8988T (cell line): ENCODE data around the gene CISTR.
A peak's percentile ranks its signal among the peaks of the same experiment; 100 is the strongest.
"Not testable (repeated sequence)": the region's sequence is repeated elsewhere in the genome, so short reads cannot be mapped to it uniquely, and the experiment has no call there.

Experiments used
- DNase-seq: peaks from one replicate; pipeline ENCODE4 v3.0.0; 2011

Gene CISTR

DNA sequence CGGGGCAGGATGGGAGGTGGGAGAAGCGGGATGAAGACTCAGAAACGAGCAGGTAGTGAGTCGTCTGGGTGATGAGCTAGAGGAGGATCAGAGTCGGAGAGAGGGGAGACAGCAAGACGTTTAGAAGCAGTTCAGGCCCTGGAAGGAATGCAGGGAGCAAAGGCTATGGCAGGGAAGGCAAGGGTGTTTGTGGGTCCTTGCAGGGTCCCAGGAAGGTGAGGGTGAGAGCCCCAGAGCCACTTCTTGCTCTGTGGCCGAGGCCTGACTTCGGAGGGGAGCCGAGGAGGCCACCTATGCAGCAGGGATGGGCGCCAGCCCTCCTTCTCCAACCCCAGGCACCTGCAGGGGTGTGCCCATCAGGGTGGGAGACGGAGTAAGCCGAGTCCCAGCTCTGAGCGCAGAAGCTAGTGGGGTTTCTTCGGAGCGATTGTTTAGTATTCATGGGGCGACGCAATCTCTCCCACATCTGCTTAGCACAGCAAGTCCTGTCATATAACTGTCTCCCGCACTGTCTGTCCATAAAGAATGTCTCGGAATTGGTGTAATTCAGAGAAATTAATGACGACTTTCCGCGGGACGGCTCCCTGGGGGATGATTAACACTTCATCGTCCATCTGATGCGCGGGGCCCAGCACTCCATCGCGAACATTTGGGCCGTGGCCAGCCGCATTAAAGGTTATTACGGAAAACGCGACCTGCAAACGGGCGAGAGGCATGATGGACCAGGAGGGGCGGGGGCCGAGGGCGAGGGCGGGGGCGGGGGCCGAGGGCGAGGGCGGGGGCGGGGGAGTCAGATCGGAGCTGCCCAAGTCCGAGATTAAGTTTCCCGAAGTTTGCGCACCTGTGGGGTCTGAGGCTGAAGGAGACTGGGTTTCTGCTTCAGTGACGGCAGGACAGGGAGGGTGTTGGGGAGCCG, 12.3 kb downstream of the CISTR start:
- DNase-seq, result no peak

DNA sequence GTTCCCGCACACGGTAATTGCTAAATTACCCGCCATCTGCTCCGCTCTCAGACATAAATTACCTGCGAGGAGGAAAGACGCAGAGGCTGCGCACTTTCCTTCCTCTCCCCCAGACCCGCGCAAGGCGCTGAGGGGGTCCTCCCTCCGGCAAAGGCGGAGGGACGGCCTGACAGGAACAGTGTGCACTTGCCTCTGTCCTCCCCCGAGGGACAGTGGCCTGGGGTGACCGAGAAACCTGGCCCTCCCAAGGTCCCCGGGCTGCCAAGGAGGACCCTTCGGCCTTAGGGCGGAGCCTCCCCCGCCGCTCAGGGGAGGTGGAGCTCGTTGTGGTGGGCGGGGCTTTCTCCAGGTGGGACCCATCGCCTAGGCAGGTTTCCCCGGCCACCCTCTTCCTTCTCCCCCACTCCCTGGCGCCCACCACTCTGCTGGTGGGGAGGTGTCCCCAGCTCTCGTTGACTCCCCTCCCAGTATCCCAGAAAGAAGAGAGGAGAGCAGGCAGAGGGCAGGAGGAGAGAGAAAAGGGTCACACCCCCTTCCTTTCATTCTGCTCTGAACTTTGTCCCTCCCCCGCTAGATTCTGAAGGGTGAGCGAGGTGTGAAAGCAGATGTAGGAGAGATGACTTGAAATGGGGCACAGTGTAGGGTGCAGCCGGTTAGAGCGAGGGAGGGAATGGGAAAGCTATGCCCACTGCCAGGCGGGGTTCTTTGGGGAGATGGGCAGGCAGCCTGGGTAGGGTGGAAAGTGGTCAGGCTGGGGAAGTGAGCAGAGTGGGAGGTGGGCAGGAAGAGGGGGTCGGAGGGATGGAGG, 13.2 kb downstream of the CISTR start:
- DNase-seq, result no peak

DNA sequence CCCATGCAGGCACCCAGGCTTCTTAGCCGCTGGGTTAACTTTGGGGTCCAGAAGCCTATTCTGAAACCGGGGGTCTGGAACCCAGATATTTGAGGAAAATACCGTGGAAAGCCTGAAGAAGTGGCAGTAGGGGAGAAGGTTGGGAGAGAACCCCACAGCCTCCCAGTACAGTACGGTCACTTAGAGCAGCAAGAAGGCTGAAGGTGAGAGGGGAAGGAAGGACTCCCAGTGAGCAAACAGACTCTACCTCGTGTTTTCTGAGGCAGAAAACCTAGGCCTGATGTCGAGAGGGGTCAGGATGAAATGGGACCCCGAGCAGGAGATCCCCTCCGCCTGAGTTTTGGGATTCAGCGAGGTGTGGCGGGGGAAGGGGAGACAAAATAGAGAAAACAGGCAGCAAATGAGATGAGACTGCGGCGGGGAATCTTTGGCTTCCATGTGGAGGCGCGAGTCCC, 13.8 kb downstream of the CISTR start:
- DNase-seq, result no peak

DNA sequence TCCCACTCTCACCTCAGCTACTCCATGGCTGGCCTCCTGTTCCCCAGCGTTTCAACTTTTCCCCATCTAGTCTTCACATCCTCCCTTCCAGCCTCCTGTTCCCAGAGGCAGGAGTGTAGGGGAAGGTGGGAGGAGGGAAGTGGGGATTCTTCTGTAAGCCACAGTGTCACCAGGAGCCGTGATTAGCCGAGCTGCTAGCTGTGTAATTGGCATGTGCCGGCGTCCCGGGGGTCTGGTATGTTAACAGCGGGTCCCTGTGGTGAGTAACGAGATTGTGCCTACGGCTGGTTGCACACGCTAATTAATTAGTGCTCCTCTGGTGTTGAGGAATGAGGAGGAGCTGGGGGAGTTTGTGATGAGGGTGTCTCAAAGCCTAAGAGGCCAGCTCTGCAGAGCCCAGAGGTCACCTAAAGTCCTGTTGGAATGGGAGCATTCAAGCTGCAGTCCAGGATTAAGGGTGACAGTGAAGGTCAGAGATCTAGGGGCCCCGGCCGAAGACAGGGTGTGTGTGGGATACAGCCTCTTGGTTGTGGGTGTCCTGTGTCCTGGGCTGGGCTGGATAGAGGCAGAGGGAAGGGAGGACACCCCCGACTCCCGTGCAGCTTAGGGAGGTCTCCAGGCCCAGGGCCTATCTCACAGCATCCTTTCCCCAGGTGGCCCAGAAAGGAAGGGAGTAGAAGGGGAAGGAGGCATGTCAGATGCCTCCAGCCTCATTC, 14.5 kb downstream of the CISTR start:
- no peak for DNase-seq

DNA sequence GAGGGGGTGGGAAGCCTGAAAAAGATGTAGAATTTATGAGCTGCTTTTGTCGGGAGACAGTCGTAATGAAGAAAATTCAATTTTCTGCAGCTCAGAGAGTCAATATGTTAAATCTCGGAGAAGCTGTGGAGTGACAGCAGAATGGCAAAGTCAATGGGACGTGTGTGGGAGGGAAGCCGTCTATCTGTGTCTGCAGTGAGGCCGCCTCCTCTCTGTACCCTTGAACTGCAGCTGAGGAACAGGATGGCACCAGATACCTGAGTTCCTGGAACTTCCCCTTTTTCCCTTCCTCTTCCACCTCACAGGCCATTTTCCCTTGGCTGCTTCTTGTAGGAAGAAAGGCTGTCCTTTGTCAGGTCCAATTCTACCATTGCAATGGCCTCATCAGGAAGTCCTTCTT, 15.2 kb downstream of the CISTR start:
- no peak for DNase-seq

DNA sequence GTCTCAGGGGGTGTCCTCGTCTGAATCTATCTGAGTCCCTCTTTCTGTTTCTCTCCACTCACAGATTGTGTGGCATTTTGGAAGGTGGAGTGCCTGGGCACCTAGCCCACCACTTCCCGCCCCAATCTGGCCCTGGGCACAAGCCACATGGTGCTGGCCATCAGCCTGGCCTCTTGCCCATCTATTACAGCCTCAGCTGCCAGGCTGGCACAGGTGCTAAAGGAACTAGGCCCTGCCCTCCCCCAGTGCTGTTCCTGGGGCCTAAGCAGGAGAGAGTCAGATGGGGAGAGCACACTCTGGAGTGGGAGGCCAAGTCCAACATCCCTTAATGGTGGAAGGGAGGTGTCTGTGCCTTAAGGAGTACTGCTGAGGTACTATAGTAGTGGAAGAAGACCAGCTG, 16.2 kb downstream of the CISTR start:
- no peak for DNase-seq

DNA sequence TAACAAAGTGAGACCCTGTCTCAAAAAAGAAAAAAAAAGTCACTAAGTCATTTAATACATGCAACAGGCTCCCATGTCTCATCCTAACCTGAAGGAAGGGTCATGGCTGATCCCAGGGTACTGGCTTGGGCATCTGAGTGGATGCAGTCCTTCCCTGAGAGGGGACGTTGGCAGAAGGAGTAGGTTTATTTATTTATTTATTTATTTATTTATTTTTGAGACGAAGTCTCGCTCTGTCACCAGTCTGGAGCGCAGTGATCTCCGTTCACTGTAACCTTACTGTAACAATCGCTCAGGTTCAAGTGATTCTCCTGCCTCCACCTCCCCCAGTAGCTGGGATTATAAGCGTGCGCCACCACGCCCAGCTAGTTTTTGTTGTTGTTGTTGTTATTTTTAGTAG, 17.4 kb downstream of the CISTR start:
- DNase-seq, result no peak

DNA sequence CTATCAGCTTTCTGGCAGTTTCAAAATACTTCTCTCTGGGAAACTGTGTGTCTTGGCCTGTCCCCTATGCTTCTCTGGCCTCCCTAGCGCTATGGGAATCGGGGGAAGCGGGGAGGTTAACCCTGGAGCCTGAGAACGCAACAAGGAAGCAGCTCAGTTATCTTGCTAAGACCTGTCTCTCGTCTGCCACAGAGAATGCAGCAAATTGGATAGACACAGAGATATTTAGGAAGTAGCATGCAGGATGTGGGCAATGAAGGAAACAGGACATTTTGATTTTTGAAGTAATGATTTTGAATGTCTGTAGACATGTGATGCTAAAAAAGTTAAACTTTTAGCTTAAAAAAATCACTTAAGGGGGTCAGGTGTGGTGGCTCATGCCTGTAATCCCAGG, 18.0 kb downstream of the CISTR start:
- DNase-seq, result no peak

DNA sequence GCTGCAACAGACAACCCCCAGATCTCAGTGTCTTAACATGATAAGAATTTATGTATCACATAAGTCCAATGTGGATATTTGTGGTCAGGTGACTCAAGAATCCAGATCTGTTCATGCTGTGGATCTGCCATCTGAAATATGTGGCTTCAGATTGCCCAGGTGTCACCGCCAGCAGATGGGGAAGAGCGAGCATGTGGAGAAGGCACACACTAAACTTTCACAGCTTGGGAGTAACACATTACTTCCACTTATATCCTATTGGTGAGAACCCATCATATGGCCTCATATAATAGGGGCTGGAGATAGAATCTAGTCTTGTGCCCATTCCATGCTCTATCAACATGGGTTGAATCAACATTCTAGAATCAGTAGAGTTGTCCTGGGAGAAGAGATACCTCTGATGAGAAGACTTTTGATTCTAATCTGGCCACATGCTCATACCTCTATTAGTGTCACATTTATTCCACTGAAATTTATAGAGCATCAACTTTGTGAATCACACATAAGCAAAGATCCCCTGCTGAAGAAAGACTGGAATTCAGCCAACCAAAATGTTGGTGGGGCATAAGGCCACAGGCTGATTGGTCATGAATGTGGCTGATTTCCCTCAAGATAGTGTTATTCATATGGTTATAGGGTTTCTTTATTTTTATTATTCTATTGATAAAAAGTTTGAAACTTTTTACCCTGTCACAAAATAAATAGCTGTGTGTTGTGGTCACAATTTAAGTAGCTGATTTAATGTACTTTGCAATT, 18.6 kb downstream of the CISTR start:
- DNase-seq, result no peak

DNA sequence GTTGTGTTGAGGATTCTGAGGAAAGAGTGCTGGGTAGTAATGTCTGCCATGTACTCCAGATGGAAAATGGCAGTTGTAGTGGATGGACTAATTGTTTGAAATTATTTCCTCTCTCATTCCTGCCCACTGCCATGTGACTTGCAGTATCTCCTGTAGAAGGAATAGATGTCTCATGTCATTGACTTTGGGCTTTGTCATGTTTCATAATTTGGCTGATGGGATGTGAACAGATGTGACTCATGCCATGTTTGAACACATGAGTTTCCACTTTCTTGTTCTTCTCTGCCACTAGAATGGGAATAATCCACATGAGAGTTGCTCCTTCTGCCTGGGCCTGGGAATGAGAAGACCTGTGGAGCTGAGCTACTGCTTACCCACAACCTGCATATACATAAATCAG, 22.1 kb downstream of the CISTR start:
- DNase-seq, result no peak

DNA sequence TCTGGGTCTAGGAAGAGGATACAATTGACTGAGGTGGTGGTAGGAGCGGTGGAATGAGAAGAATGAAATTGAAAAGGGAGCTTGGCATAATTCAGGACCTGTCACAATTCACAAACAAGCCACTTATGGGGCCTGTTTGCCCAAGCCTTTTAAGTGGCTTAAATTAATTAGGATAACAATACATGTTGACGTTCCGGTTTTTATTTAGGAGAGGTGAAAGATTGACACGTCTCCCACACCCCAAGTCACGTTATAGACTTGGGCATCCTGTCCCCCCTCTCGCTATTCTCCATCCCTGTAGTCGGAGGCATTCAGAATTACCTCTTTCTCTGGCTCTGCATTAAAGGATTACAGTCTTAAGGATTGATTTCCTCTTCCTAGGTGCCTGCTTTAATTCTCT, 23.6 kb downstream of the CISTR start:
- DNase-seq, result no peak

DNA sequence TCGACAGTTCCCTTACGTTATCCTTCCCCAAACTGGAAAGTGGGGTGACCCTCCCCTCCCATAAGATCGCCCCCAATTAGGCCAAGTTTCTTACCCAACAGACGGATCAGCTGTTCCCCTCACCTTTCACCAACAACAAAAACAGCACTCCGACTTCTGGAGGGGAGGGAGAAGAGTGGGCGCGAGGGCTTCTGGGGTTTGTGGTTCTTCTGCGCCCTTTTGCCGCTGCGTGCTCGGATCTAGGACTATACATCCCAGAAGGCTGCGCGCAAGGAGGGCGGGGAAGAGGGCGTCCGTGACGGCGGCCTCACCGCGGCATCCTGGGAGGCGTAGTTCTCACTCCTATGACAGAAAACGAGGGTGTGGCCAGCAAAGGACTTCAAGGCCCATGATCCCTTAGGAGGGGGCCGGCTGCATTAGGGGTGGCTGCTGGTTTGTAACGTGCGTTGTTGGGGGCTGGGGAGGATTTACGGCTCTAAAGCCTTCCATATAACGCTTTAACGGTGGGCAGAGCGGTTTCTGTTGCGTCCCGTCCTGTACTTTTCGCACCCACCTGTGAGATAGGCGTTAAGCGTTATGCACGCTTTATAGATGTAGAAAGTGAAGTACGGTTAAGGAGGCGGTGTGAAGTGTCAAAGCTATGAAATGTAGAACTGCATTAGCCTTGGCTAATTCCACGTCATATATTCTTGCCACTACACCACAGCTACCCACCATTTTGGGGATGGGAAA, 24.3 kb downstream of the CISTR start, which contains the start of gene CALCOCO1:
Gene CALCOCO1 (minus strand): TSS at position 143 of the 732 bp plus-strand sequence. CDS start 2,210 bp downstream, outside the sequence.
- peak; percentile 90 for DNase-seq

DNA sequence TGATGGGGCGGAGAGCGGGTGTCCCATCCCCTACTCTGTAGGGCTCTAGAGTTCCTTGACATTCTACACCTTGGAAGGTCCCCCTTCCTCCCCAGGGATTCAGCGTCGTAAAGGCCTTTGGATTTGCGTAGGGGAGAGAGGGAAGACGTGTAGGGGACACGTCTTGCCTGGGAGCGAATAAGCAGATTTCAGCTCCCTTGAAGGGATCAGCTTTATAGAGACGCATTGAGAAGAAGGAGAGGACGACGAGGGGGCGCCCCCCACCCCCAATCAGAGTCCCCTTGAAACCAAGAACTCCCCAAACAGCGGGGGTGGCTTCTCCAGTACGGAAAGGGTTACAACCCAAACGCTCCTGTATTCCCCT, 24.9 kb downstream of the CISTR start:
- DNase-seq, result no peak

DNA sequence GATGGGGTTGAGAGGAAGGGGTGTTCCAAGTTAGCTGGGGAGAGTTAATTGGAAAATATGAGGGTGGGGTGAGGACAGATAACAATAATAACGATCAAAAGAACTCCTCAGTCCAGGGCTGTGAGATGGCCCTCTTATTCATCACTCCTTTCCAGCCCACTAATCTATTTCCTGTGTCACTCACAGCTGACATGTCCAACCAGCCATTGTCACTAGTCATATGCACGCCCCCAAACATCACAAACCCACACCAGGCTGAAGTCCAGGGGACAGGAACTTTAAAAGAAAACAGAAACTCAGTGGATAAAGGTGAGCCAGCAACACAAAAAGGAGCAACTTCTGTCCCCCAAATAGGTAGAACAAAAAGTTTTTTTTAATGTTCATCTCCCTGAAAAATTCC, 25.4 kb downstream of the CISTR start:
- no peak for DNase-seq

DNA sequence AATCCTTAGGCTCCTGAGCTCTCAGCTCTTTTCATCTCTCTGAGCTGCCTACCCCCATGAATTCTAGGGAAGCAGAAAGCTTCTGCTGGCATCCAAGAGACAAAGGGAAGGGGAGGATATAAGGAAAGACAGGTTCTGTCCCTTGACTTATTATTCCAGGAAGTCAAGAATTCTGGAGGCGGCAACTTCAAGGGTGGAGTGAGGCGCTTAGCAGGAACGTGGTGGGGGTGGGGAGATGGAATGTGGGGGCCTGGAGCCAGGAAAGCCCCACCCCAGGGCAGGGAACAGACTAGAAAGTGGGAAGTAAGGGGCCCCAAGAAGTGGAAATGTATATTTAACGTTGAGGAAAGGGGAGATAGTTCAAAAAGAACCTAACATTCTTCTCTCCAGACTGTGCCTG, 26.0 kb downstream of the CISTR start:
- DNase-seq, result no peak

DNA sequence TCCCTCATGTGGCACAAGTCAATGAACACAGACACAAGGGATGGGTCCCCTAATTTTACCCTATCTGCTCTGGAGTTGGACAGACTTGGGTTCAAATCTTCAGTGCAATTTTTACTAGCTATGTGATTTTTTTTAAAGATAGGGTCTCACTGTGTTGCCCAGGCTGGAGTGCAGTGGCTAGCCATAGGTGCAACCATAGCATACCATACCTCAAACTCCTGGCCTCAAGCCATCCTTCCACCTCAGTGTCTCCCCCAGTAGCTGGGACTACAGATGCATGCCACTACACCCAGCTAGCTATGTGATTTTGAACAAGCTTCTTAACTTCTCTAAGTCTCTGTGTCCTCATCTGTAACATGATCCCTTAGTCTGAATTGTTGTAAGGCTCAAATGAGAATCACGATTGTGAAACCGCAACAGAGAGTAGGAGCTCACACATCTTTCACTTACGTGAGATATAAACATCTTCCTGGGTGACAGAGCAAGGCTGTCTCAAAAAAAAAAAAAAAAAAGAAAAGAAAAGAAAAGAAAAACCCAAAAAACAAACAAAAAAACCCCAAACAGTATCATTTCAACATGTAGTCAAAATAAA, 29.2 kb downstream of the CISTR start:
- DNase-seq, result no peak

DNA sequence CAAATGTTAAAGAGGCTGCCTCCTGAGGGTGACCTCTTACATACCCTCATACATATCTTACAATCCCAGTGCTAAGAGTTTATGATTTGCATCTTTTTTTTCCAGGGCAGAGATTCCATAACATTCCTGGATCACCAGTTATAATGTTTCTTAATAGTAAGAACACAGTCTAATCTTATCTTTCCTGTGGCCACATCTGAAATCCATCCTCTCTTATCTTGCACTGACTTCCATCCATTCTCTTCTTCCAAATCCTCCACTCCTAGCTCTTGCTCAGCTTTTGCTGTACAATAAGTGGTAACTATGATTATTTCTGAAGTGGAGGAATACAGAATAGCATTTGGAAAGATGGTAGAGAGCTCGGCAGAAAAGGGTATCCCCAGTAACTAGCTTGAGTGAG, 30.8 kb downstream of the CISTR start:
- DNase-seq, result no peak

DNA sequence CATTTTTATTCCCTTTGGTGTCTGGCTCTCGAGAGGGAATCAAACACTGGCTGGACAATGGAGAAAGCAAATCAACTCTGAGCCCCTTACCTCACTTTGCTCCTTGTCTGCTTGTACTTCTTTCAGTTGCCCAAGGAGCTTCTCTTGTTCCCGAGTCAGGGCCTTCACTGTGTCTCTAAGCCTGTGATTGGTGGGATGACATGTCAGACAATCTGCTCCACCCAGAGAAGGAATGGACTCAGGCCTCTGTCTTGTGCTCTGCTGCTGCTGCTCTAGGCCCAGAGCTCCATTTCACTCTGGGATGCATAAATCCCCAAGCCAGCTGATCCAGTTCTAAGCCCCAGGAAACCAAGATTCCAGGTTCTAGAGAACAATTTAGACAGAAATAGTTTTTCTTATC, 32.1 kb downstream of the CISTR start:
- no peak for DNase-seq

DNA sequence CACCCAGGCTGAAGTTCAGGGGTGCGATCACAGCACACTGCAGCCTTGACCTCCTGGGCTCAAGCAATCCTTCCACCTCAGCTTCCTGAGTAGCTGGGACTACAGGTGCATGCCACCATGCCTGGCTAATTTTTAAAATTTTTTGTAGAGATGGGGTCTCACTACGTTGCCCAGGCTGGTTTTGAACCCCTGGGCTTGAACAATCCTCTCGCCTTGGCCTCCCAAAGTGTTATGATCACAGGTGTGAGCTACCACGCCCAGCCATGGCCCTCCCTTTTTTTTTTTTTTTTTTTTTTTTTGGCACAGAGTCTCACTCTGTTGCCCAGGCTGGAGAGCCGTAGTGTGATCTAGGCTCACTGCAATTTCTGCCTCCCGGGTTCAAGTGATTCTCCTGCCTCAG, 33.2 kb downstream of the CISTR start:
- DNase-seq, result not testable (repeated sequence)

DNA sequence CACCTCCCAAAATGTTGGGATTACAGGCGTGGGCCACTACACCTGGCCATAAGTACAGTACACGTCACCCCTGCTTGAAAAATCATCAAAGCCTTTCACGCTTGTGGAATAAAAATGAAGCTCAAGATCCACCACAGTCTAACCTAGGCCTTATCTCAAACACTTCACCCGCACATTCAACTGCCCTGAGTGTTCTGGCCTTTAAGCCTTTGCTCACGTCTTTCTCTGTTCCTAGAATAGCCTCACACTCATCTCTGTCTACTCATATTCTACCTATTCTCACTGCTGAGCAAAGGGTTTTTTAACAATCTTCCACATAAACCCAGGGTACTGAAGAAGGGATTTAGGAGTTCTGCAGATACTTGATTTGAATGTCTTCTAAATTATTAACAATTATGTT, 34.5 kb downstream of the CISTR start:
- no peak for DNase-seq

DNA sequence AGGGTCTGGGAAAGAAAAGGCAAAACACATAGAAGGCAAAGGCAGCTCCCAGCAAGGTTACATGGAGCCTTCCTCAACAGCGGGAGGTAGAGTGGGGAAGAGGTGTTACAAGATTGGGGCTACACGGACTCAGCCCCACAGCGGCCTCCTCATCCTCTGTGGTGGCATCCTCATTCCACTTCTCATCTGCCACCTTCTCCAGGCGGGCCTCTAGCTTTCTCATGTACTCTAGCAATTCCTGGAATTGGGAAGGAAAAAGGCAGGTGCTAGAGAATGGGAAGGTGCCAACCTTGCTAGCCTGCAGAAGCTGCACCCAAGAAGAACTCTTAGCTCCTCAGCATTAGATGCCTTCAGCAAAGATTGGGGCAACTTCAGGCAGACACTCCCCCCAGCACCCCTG, 37.8 kb downstream of the CISTR start:
- no peak for DNase-seq

DNA sequence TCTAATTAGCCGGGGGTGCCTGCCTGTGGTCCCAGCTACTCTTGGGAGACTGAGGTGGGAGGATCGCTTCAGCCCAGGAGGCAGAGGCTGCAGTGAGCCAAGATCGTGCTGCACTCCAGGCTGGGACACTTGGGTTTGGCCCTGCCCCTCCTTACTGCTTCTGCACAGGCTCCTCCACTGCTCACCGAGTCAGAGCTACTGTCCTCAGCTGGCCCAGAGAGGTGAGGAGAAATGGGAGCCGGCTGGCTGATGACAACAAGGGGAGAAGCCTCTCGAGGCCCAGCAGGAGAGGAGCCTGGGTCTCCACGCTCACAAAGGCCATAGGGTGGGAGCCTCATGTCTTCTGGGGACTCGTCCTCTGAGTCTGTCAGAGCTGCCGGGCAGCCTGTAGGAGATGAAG, 38.3 kb downstream of the CISTR start:
- no peak for DNase-seq
